K562 (cell line): ENCODE data around the gene NACC1. TPM values are rescaled to one million over a fixed set of nuclear protein-coding genes. Genes with fewer than 3 reads are reported as not detected.

Source experiments
- ATAC-seq: fragments of 200-7000 bp; cut with Tn5 transposase; 3 replicates; pipeline ENCODE4 v1.9.1; 2020; ENCODE audit warnings: moderate library complexity
- BruUV-seq: library from RNA; stranded (reverse); fragments of 400-500 nt; replicated peaks from 2 replicates; lab custom pipeline; 2021; lab: Mats Ljungman, UMichigan
- CTCF ChIA-PET: fragments of 300-600 bp; formaldehyde crosslinking; extraction: SDS; loops from one replicate; lab custom pipeline; 2021; ENCODE audit warnings: low intra/inter-chr PET ratio; lab: Yijun Ruan, JAX
- POLR2A ChIA-PET: fragments of 300-600, 350-650 bp; sonication (Branson Sonifier 250); formaldehyde crosslinking; extraction: SDS; loops from one replicate; lab custom pipeline; 2021; ENCODE audit warnings: antibody characterized with exemption, inconsistent platforms; lab: Yijun Ruan, JAX
- DNase-seq, 4 experiments: peaks; one replicate each; pipeline versions ENCODE4 v3.0.0 to v3.0.0-alpha.2; 2011 to 2018; ENCODE audit warnings: low spot score in 3 of 4, mixed read lengths in 3 of 4; ENCODE audit errors: extremely low read depth in 1 of 4
- FAIRE-seq: peaks from 2 replicates; lab custom pipeline; 2011; peaks lifted over from hg19 to GRCh38; lab: Jason Lieb, UNC
- H2AFZ ChIP-seq: 2 replicates; pipeline ENCODE4 v1.6.0; 2011; ENCODE audit warnings: low read depth, low read length, control low read depth, inconsistent platforms
- H3K27ac ChIP-seq: fragments of 200-600 bp; 3 replicates; pipeline ENCODE4 v1.8.0; 2011; ENCODE audit warnings: low read depth, mild to moderate bottlenecking, control low read depth, inconsistent platforms, low read length, moderate library complexity, mixed read lengths; ENCODE audit errors: extremely low read depth
- H3K27me3 ChIP-seq, 2 experiments: fragments of 300-600 bp in 1 of 2; 2 replicates in 1 of 2; 3 replicates in 1 of 2; pipeline versions ENCODE4 v1.6.0 to v1.8.0; 2011; ENCODE audit warnings: inconsistent platforms in 2 of 2, low read length in 2 of 2, mild to moderate bottlenecking in 1 of 2, mixed read lengths in 1 of 2, moderate library complexity in 1 of 2; ENCODE audit not compliant: control insufficient read depth in 2 of 2, insufficient read depth in 2 of 2
- H3K36me3 ChIP-seq: fragments of 300-600 bp; 3 replicates; pipeline ENCODE4 v1.8.0; 2011; ENCODE audit warnings: mild to moderate bottlenecking, low read length, inconsistent platforms; ENCODE audit not compliant: control insufficient read depth, insufficient read depth
- H3K4me1 ChIP-seq, 2 experiments: fragments of 200-600 bp in 1 of 2; replicated peaks in 1 of 2; 2 replicates in 1 of 2; 3 replicates in 1 of 2; pipeline versions ENCODE4 v1.5.1 to v1.8.0; 2011; ENCODE audit warnings: inconsistent platforms in 2 of 2, low read length in 2 of 2, mild to moderate bottlenecking in 1 of 2, mixed read lengths in 1 of 2, moderate library complexity in 1 of 2; ENCODE audit not compliant: control insufficient read depth in 2 of 2, insufficient read depth in 2 of 2
- H3K4me2 ChIP-seq: 2 replicates; pipeline ENCODE4 v1.6.1; 2011; ENCODE audit warnings: low read length, control low read depth, inconsistent platforms, mixed read lengths; ENCODE audit not compliant: insufficient read depth
- H3K4me3 ChIP-seq: fragments of 200-600 bp; sonication (generic), shearing (Covaris generic); 2 replicates; pipeline ENCODE4 v1.5.1; 2016; ENCODE audit warnings: control low read depth, inconsistent platforms
- H3K79me2 ChIP-seq: fragments of 200-600 bp; 3 replicates; pipeline ENCODE4 v1.8.0; 2011; ENCODE audit warnings: low read length, inconsistent platforms; ENCODE audit not compliant: control insufficient read depth, insufficient read depth
- H3K9ac ChIP-seq, 2 experiments: 2 replicates each; pipeline versions ENCODE4 v1.6.0 to v1.6.1; 2011; ENCODE audit warnings: low read depth in 2 of 2, low read length in 2 of 2, control low read depth in 1 of 2, inconsistent platforms in 1 of 2, mild to moderate bottlenecking in 1 of 2, mixed read lengths in 1 of 2; ENCODE audit not compliant: insufficient read depth in 1 of 2
- H3K9me1 ChIP-seq: one replicate; pipeline ENCODE4 v1.6.0; 2011; ENCODE audit warnings: inconsistent platforms, mild to moderate bottlenecking, low read length, moderate library complexity; ENCODE audit not compliant: control insufficient read depth, insufficient read depth
- H3K9me3 ChIP-seq: replicated peaks from 2 replicates; pipeline ENCODE4 v1.5.1; 2011; ENCODE audit warnings: low read depth, low read length, inconsistent platforms; ENCODE audit not compliant: control insufficient read depth, insufficient read depth
- H4K20me1 ChIP-seq: replicated peaks from 2 replicates; pipeline ENCODE4 v1.6.1; 2011; ENCODE audit warnings: low read length, inconsistent platforms, mixed read lengths; ENCODE audit not compliant: control insufficient read depth, insufficient read depth
- BCLAF1 ChIP-seq, 2 experiments: fragments of 450-650 bp in 1 of 2; IDR thresholded peaks; 2 replicates each; pipeline ENCODE4 v1.6.1; 2011 to 2017; ENCODE audit warnings: low read depth in 2 of 2, antibody characterized with exemption in 1 of 2, borderline replicate concordance in 1 of 2, low read length in 1 of 2, mild to moderate bottlenecking in 1 of 2, mixed read lengths in 1 of 2; ENCODE audit not compliant: control insufficient read depth in 1 of 2
- BCOR ChIP-seq: fragments of 450-650 bp; IDR thresholded peaks from 2 replicates; pipeline ENCODE4 v1.6.1; 2016
- BRF1 ChIP-seq: IDR thresholded peaks from 3 replicates; pipeline ENCODE4 v1.6.1; 2011; ENCODE audit warnings: borderline replicate concordance, mild to moderate bottlenecking; ENCODE audit not compliant: insufficient read length; ENCODE audit errors: extremely low read depth
- CLOCK ChIP-seq: fragments of 250-450 bp; sonication (Bioruptor Pico); IDR thresholded peaks from 2 replicates; pipeline ENCODE4 v1.4.0; 2020; ENCODE audit warnings: mild to moderate bottlenecking, moderate library complexity, borderline replicate concordance
- EP400 ChIP-seq: fragments of 450-650 bp; IDR thresholded peaks from 2 replicates; pipeline ENCODE4 v1.6.1; 2017; ENCODE audit warnings: antibody characterized with exemption, mild to moderate bottlenecking, moderate library complexity
- MITF ChIP-seq: IDR thresholded peaks from 2 replicates; pipeline ENCODE4 v1.6.1; 2014; ENCODE audit warnings: antibody characterized with exemption
- NR4A1 ChIP-seq, 2 experiments: fragments of 250-450 bp in 1 of 2; fragments of 450-650 bp in 1 of 2; sonication (Bioruptor Pico) in 1 of 2; IDR thresholded peaks; 2 replicates each; pipeline versions ENCODE4 v1.4.0 to v1.6.1; 2016 to 2020; ENCODE audit warnings: mild to moderate bottlenecking in 2 of 2, missing compliant biosample characterization in 1 of 2, missing genetic modification characterization in 1 of 2, moderate library complexity in 1 of 2
- PTBP1 ChIP-seq: fragments of 200-400 bp; formaldehyde crosslinking; IDR thresholded peaks from 2 replicates; pipeline ENCODE4 v1.6.1; 2017; ENCODE audit warnings: low read depth, low read length
- SMAD2 ChIP-seq: fragments of 150-350 bp; IDR thresholded peaks from 2 replicates; pipeline ENCODE4 v1.6.1; 2014; ENCODE audit warnings: low read depth, mild to moderate bottlenecking, low read length
- ZNF212 ChIP-seq: fragments of 450-650 bp; formaldehyde crosslinking; IDR thresholded peaks from 2 replicates; pipeline ENCODE4 v1.4.0; 2020; ENCODE audit warnings: mild to moderate bottlenecking
- ZNF239 ChIP-seq: fragments of 250-450 bp; sonication (Bioruptor Pico); IDR thresholded peaks from 2 replicates; pipeline ENCODE4 v1.4.0; 2020; ENCODE audit warnings: mild to moderate bottlenecking
- ZNF282 ChIP-seq: sonication (generic); formaldehyde crosslinking; IDR thresholded peaks from 2 replicates; pipeline ENCODE4 v1.8.1; 2023; ENCODE audit warnings: missing genetic modification reagents
- WGBS: fragments of 100-300 bp; shearing (Covaris generic); methylation state at CpG from one replicate; pipeline ENCODE4 v1.1.6; 2016; ENCODE audit warnings: low coverage, mixed read lengths; ENCODE audit not compliant: insufficient coverage; ENCODE audit errors: missing lambda C conversion rate; 5-methylcytosine and 5-hydroxymethylcytosine counted together
- in situ Hi-C: fragments of 300-500 bp; cut with MboI; formaldehyde crosslinking; loops from 4 replicates; pipeline ENCODE4 v1.15.0; 2018; ENCODE audit warnings: inconsistent platforms, mixed read lengths
- intact Hi-C: fragments of 100-400 bp; cut with micrococcal nuclease; formaldehyde crosslinking; loops from 2 replicates; pipeline ENCODE4 v1.14.2; 2022
- polyA plus RNA-seq, 8 experiments: library from polyadenylated mRNA; depleted of rRNA in 4 of 8; stranded (reverse) in 5 of 8; unstranded in 3 of 8; fragments of >200 nt; fragmentation: Nextera tagmentation in 2 of 8; fragmentation: Illumina TruSeq in 1 of 8; extraction: Ambion mirVana in 2 of 8; extraction: Trizol in 1 of 8; gene quantifications; 2 replicates each; pipeline versions ENCODE4 v1.2.1 to v1.2.3, GENCODE V29; 2011 to 2014; ENCODE audit warnings: inconsistent platforms in 1 of 8, missing spikeins in 1 of 8
- total RNA-seq, 7 experiments: library from RNA; depleted of rRNA in 6 of 7; stranded (reverse); fragments of >200 nt in 6 of 7; fragmentation: Illumina TruSeq in 2 of 7; extraction: Trizol in 2 of 7; gene quantifications; 2 replicates each; pipeline versions ENCODE4 v1.2.1 to v1.2.3, GENCODE V29; 2011 to 2021; ENCODE audit warnings: low replicate concordance in 1 of 7

NACC1 gene
- total and polyA plus RNA-seq, 9 of the 15 experiments (the other 6 are each of a cell fraction or from before 2014, with no cell fraction given) = 0.04 to 96.6 (median 25.8) TPM

- Histone ChIP-seq H2AFZ (no peak overlapping the region), H3K4me3 (no peak overlapping the region), H3K9ac (peak overlapping the region in 1 of 2 experiments; percentile 76; a peak in 2 of 4 replicates), H3K9me1 (no peaks in the 10 kb centered on the region), H3K27me3 (no peaks in the 10 kb centered on the region), H3K36me3 (peaks cover 10% of the 10 kb centered on the region; the same call in 1 of the 3 replicates), H3K79me2 (no peaks in the 10 kb centered on the region), H3K27ac (no peak overlapping the region; the same call in 2 of the 3 replicates), H3K4me1 (peaks cover 17 to 63% of the 10 kb centered on the region in 2 experiments), H3K9me3 (no peaks in the 10 kb centered on the region), H4K20me1 (no peaks in the 10 kb centered on the region), H3K4me2 (no peak overlapping the region)
- intact Hi-C loops (loop anchor here (5.0 kb wide), 1 partner anchor 58 kb away; no protein-coding TSS in a partner anchor), in situ Hi-C loops (loop anchor here (5.0 kb wide), 1 partner anchor 113 kb away; no protein-coding TSS in a partner anchor)
- TF ChIP-seq NR4A1 (CRISPR knock-in tag; IDR thresholded peaks at IDR 0.05) (no peak), NR4A1 (tag; IDR thresholded peaks at IDR 0.05) (no peak), BRF1 (no peak), CLOCK (CRISPR knock-in tag) (no peak), ZNF282 (CRISPR knock-in tag) (no peak), SMAD2 (no peak), BCOR (no peak), ZNF239 (CRISPR knock-in tag) (no peak), BCLAF1 (IDR thresholded peaks at IDR 0.05; ENCODE audit: borderline replicate concordance in 1 of 2, control insufficient read depth in 1 of 2, low read depth in 2 of 2, low read length in 1 of 2) (no peak), ZNF212 (CRISPR knock-in tag) (no peak), MITF (no peak), PTBP1 (no peak), EP400 (no peak)
- DNase-seq (no peak), ATAC-seq (no peak), FAIRE-seq (no peak)
- 90% methylated on average over 10 of the region's 10 CpGs for WGBS
- POLR2A ChIA-PET = interaction anchor here (0.9 to 1.6 kb wide), 3 partner anchors 9 to 114 kb away, joined by 4 to 6 read pairs (median 5); no protein-coding TSS in a partner anchor
- no TSS peak for BruUV-seq
- CTCF ChIA-PET = interaction anchor here (2.1 to 4.7 kb wide), 2 partner anchors 113 to 125 kb away, joined by 12 to 46 read pairs; no protein-coding TSS in a partner anchor
Measured at GRCh38 chr19:13090511-13091231, 27.4 kb upstream of the NACC1 start.
